Right forelimb (tissue), 1 donor: ENCODE data around the gene DDX31.
"Not testable (repeated sequence)": the region's sequence is repeated elsewhere in the genome, so short reads cannot be mapped to it uniquely, and the experiment has no call there.

Experiments
- DNase-seq: peaks from one replicate; pipeline ENCODE4 v3.0.0-alpha.2; 2018

Gene DDX31

GRCh38 chr9:132575811-132576210 is 94.0 kb downstream of the DDX31 start:
- no peak for DNase-seq

- peak; percentile 85 for DNase-seq
These were observed 94.7 kb downstream of the DDX31 start for GRCh38 chr9:132575005-132575609.

- DNase-seq = no peak
These were observed 96.9 kb downstream of the DDX31 start for GRCh38 chr9:132572921-132573320.

GRCh38 chr9:132571806-132572600 is 97.8 kb downstream of the DDX31 start:
- no peak for DNase-seq

- not testable (repeated sequence) for DNase-seq
These were observed 101.0 kb downstream of the DDX31 start for GRCh38 chr9:132568787-132569186.

GRCh38 chr9:132564526-132564925 is 105.3 kb downstream of the DDX31 start:
- DNase-seq = no peak

- no peak for DNase-seq
These were observed 107.5 kb downstream of the DDX31 start for GRCh38 chr9:132562306-132562573.

- DNase-seq = no peak
These were observed 109.1 kb downstream of the DDX31 start for GRCh38 chr9:132560616-132561202.

- DNase-seq = no peak
These were observed 110.1 kb downstream of the DDX31 start for GRCh38 chr9:132559711-132560110.

GRCh38 chr9:132557159-132557558 is 112.6 kb downstream of the DDX31 start:
- DNase-seq = no peak

GRCh38 chr9:132556714-132557113 is 113.1 kb downstream of the DDX31 start:
- no peak for DNase-seq

- DNase-seq = no peak
These were observed 113.5 kb downstream of the DDX31 start for GRCh38 chr9:132556235-132556634.

- DNase-seq = no peak
These were observed 114.3 kb downstream of the DDX31 start for GRCh38 chr9:132555528-132555927.

- DNase-seq = no peak
These were observed 115.0 kb downstream of the DDX31 start for GRCh38 chr9:132554755-132555154.

GRCh38 chr9:132552041-132552440 is 117.7 kb downstream of the DDX31 start:
- no peak for DNase-seq

GRCh38 chr9:132551556-132551955 is 118.2 kb downstream of the DDX31 start:
- no peak for DNase-seq

GRCh38 chr9:132548751-132549640 is 120.8 kb downstream of the DDX31 start:
- DNase-seq = no peak

GRCh38 chr9:132547976-132548730 is 121.6 kb downstream of the DDX31 start:
- DNase-seq = no peak

- no peak for DNase-seq
These were observed 122.3 kb downstream of the DDX31 start for GRCh38 chr9:132547436-132547835.

GRCh38 chr9:132547052-132547431 is 122.7 kb downstream of the DDX31 start:
- no peak for DNase-seq

- peak; percentile 64 for DNase-seq
These were observed 123.4 kb downstream of the DDX31 start for GRCh38 chr9:132546148-132547051.

GRCh38 chr9:132545578-132545977 is 124.2 kb downstream of the DDX31 start:
- DNase-seq = no peak
